ENCODE data around the gene ATP8B3. TPM values are rescaled to one million over a fixed set of nuclear protein-coding genes. Genes with fewer than 3 reads are reported as not detected.
A peak's percentile ranks its signal among the peaks of the same experiment; 100 is the strongest.

ATP8B3 gene
- total and polyA plus RNA-seq, 5 donors from 2014 or later: 1.1 to 12.2 (median 3.2) TPM

DNA sequence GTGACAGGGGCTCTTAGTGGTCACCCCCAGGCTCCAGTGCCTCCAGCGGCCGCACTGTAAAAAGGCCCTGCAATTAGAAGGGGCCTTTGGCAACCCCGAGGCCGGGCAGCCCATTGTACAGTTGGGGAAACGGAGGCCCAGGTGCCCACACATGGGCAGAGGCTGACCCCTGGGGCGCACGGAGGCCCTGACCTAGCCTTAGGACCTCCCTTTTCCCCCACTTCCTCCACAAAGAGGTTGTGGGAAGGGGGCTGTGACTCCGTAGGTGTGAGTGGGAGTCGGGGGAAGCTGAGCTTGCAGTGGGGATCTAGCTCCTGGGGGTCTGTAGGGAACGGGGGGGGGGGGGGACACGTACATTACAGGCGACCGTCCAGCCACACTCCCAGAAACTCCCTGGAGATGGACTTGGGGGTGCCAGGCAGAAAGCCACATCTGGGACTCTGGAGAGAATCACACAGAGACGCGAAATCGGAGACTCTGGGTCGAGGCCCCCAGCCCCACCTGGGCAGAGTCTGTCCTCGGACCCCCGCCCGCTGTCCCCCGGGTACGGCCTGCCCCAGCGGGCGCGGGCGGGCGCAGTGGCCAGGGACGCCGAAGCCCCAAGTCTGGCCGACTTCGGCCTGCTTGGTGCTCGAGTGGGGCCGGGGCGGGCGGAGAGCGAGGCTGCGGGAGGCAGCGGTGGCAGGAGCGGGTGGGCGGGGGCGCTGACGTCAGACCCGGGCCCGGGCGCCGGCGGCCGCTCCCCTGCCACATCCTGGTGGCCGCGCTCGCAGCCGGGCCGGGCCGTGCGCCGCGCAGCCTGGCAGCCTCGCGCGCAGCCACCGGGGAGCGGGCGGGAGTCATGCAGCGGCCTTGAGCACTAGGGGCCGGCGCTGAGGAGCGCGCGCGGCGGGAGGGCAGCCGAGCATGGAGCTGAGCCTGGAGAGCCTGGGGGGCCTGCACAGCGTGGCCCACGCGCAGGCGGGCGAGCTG is 59.0 kb downstream of the ATP8B3 start, which contains the start of gene ONECUT3:
ONECUT3 (plus strand) TSS at position 750 of the 972 bp plus-strand sequence; CDS start at position 907, 157 bp downstream.
- Histone ChIP-seq H3K36me3 (ENCODE audit: control insufficient read depth, insufficient read depth, low read length) (no peaks in the 10 kb centered on the region), H3K4me1 (ENCODE audit: control insufficient read depth, insufficient read depth, low read length, poor library complexity, severe bottlenecking) (peaks cover 31% of the 10 kb centered on the region), H3K27me3 (ENCODE audit: control insufficient read depth, insufficient read depth, low read length) (peaks cover 10% of the 10 kb centered on the region), H3K27ac (ENCODE audit: insufficient read depth, low read length, poor library complexity, severe bottlenecking) (no peak within 1 kb of the TSS), H3K4me3 (ENCODE audit: low read depth, low read length) (no peak within 1 kb of the TSS), H3K9me3 (ENCODE audit: control insufficient read depth in 2 of 2, low read length in 2 of 2) (no peaks in the 10 kb centered on the region)
- H3K27me3 Mint-ChIP-seq: peaks cover 57% of the 10 kb centered on the region
- ATAC-seq (ENCODE audit: low read depth in 2 of 2): no peak
- no peaks in the 10 kb centered on the region for H3K36me3 Mint-ChIP-seq
- no peak for DNase-seq
- H3K27ac Mint-ChIP-seq: no peak within 1 kb of the TSS
- H3K9me3 Mint-ChIP-seq: peaks cover 0 to 4% (median 0%) of the 10 kb centered on the region in 7 donors
- H3K4me1 Mint-ChIP-seq: peaks cover 0 to 24% (median 4%) of the 10 kb centered on the region in 4 donors
- H3K4me3 Mint-ChIP-seq: no peak within 1 kb of the TSS

DNA sequence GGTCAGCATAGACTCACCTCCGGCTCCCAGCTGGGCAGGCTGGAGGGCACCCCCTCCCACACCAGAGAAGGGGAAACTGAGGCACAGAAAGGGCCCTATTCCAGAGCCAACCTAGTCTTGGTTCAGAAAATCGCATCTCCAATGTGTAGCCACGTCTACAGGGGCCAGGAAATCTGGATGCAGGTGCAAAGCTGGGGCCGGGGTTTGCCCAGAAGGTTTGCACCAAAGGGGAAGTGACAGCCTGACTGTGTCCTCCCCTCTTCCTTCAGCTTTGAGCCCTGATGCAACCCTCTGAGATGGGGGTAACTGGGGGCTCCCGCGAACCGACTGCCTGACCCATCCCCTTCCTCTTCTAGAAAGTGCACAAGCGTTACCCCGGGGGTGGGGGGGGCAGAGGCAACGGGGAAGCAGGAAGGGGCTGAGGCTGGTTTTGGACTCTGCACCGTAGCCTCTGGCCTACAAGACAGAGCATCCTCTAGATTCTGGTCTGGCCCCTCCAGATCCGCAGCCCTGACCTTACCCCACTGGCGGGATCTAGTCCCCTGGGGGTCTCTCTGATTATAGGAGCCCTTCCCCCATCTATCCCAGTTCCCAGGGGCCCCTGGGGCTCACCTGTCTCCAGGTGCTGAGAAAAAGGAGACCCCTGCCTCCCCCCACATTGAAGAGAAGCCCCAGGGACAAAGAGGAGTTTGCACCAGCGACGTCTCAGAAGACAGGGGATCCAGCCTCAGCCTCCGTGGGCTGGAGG is 59.9 kb downstream of the ATP8B3 start:
- Histone ChIP-seq H3K27ac (ENCODE audit: insufficient read depth, low read length, poor library complexity, severe bottlenecking) (no peak overlapping the region), H3K9me3 (ENCODE audit: control insufficient read depth in 2 of 2, low read length in 2 of 2) (no peaks in the 10 kb centered on the region), H3K27me3 (ENCODE audit: control insufficient read depth, insufficient read depth, low read length) (peaks cover 10% of the 10 kb centered on the region), H3K36me3 (ENCODE audit: control insufficient read depth, insufficient read depth, low read length) (no peaks in the 10 kb centered on the region), H3K4me3 (ENCODE audit: low read depth, low read length) (no peak overlapping the region), H3K4me1 (ENCODE audit: control insufficient read depth, insufficient read depth, low read length, poor library complexity, severe bottlenecking) (peaks cover 36% of the 10 kb centered on the region)
- peaks cover 0 to 4% (median 0%) of the 10 kb centered on the region in 7 donors for H3K9me3 Mint-ChIP-seq
- no peak for DNase-seq
- no peak for ATAC-seq (ENCODE audit: low read depth in 2 of 2)
- no peaks in the 10 kb centered on the region for H3K36me3 Mint-ChIP-seq
- peak overlapping the region in 1 of 4 donors; percentile 10 for H3K4me3 Mint-ChIP-seq
- peaks cover 0 to 30% (median 6%) of the 10 kb centered on the region in 4 donors for H3K4me1 Mint-ChIP-seq
- no peak overlapping the region for H3K27ac Mint-ChIP-seq
- H3K27me3 Mint-ChIP-seq: peaks cover 65% of the 10 kb centered on the region

DNA sequence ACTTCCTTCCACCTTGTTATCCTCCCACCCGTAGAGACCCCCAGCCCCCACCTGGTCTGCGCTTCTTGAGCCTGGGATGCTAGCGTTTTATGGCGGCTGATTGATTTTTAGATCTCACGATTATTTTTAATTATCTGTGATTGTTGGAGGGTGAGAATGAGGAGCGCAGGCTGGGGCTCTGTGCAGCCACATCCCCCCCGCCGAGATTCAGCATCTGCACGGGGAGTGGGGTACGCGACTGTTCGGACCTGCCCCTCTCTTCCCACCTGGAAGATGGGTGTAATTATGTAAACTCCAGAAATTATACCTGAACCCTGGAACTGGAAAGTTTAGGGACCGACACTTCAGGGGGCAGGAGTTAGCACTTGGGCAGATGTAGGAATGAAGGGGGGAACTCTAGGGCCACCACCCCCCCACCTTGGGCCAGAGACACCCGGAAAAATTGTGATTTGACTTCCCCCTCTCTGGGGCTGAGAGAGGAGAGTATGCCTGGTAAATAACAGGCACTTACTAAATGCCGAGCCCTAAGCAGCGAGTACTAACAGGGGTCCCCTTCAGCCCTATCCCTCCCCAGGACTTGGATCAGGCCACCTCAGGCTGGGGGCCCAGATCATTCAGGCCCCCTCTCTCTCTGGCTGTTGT is 60.6 kb downstream of the ATP8B3 start:
- H3K4me1 Mint-ChIP-seq: peaks cover 0 to 29% (median 6%) of the 10 kb centered on the region in 4 donors
- peaks cover 67% of the 10 kb centered on the region for H3K27me3 Mint-ChIP-seq
- no peak overlapping the region for H3K27ac ChIP-seq (ENCODE audit: insufficient read depth, low read length, poor library complexity, severe bottlenecking)
- H3K4me1 ChIP-seq (ENCODE audit: control insufficient read depth, insufficient read depth, low read length, poor library complexity, severe bottlenecking): peaks cover 33% of the 10 kb centered on the region
- H3K4me3 Mint-ChIP-seq: no peak overlapping the region
- H3K9me3 Mint-ChIP-seq: peaks cover 0 to 4% (median 0%) of the 10 kb centered on the region in 7 donors
- no peaks in the 10 kb centered on the region for H3K36me3 Mint-ChIP-seq
- peaks cover 8% of the 10 kb centered on the region for H3K27me3 ChIP-seq (ENCODE audit: control insufficient read depth, insufficient read depth, low read length)
- no peak for DNase-seq
- no peaks in the 10 kb centered on the region for H3K36me3 ChIP-seq (ENCODE audit: control insufficient read depth, insufficient read depth, low read length)
- no peak overlapping the region for H3K27ac Mint-ChIP-seq
- no peak overlapping the region for H3K4me3 ChIP-seq (ENCODE audit: low read depth, low read length)
- H3K9me3 ChIP-seq (ENCODE audit: control insufficient read depth in 2 of 2, low read length in 2 of 2): no peaks in the 10 kb centered on the region
- no peak for ATAC-seq (ENCODE audit: low read depth in 2 of 2)

DNA sequence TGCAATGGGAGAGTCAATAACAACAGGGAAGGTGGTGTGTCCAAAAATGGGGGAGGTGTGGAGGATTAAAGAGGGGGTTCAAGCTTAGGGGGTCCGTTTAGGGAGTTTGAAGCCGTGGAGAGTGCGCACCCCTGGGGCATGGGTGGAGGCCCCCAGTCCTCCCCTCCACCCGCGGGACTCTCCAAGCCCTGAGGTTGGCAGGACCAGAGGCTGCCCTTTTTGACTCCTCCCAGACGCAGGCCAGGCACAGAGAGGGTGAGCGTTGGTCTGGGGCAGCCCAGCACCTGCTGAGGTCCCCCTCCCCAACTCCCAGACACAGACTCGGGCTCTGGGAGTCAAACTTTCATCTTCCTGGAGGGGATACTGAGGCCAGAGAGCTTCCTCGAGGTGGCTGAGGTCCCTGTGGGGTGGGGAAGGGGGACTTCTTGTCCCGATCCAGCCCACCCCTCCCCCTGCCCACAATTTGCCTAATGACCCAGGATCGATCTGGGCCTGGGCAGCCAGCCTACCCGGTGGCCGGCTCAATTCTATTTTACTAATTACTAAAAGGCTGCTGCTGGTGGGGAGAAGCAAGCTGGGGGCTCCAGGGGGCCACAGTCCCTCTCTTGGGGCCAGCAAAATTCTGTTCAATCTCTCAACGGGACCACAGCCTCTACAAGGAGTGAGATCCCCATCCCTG is 61.6 kb downstream of the ATP8B3 start:
- Histone ChIP-seq H3K4me1 (ENCODE audit: control insufficient read depth, insufficient read depth, low read length, poor library complexity, severe bottlenecking) (peaks cover 33% of the 10 kb centered on the region), H3K36me3 (ENCODE audit: control insufficient read depth, insufficient read depth, low read length) (no peaks in the 10 kb centered on the region), H3K4me3 (ENCODE audit: low read depth, low read length) (no peak overlapping the region), H3K27ac (ENCODE audit: insufficient read depth, low read length, poor library complexity, severe bottlenecking) (no peak overlapping the region), H3K9me3 (ENCODE audit: control insufficient read depth in 2 of 2, low read length in 2 of 2) (no peaks in the 10 kb centered on the region), H3K27me3 (ENCODE audit: control insufficient read depth, insufficient read depth, low read length) (peaks cover 3% of the 10 kb centered on the region)
- Mint-ChIP-seq H3K36me3 (no peaks in the 10 kb centered on the region), H3K9me3 (peaks cover 0 to 4% (median 0%) of the 10 kb centered on the region in 7 donors), H3K4me3 (peak overlapping the region in 3 of 4 donors; percentile 51 to 64 (median 59)), H3K4me1 (peaks cover 0 to 25% (median 6%) of the 10 kb centered on the region in 4 donors), H3K27me3 (peaks cover 58% of the 10 kb centered on the region), H3K27ac (no peak overlapping the region)
- ATAC-seq (ENCODE audit: low read depth in 2 of 2) (no peak), DNase-seq (no peak)

DNA sequence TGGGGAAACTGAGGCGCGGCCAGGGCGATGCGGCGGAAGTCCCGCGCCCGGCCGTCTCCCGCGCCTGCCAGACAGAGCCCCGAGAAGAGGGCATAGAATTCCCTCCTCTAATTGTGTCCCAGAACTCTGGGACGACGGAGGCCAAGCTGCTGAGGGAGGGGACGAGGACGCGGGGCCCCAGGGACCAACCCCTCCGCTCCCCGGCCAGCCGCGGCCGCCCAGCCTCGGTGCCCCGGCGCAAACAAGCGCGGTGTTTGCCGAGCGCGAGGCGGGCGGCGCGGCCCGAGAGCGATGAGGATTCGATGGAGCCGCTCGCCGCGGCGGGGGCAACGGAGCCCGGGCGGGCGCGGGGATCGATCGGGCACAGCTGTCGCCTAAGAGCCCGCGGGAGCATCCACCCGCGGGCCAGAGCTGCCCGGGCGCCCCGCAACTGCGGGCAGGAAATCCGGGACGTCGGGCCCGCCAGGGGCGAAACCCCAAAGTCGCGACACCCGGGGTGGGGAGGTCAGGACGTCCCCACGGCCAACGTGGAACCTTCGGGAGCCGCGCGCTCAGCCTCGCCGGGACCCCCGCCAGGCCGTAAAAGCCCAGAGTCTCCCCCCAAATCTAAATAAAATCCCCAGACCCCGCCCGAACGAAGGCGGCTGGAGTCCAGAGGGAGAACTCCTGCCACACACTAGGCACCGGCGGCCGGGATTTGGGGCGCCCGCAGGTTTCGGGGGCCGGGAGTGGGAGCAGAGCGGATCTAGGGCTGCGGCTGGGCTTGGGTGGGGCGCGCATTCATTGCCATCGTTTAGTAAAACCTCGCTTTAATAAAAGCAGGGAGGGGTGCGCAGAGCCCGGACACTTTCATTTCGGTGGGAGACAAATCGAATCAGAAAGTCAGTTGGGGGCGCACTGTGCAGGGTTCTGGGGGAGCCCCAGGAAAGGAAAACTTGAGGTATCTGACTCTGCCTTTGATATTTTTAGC is 62.4 kb downstream of the ATP8B3 start:
- ATAC-seq (ENCODE audit: low read depth in 2 of 2) (no peak), DNase-seq (no peak)
- Histone ChIP-seq H3K36me3 (ENCODE audit: control insufficient read depth, insufficient read depth, low read length) (no peaks in the 10 kb centered on the region), H3K27me3 (ENCODE audit: control insufficient read depth, insufficient read depth, low read length) (peaks cover 5% of the 10 kb centered on the region), H3K4me1 (ENCODE audit: control insufficient read depth, insufficient read depth, low read length, poor library complexity, severe bottlenecking) (peaks cover 33% of the 10 kb centered on the region), H3K9me3 (ENCODE audit: control insufficient read depth in 2 of 2, low read length in 2 of 2) (no peaks in the 10 kb centered on the region), H3K4me3 (ENCODE audit: low read depth, low read length) (no peak overlapping the region), H3K27ac (ENCODE audit: insufficient read depth, low read length, poor library complexity, severe bottlenecking) (no peak overlapping the region)
- H3K4me3 Mint-ChIP-seq: peak overlapping the region in 3 of 4 donors; percentile 51 to 64 (median 59)
- H3K9me3 Mint-ChIP-seq: peaks cover 0 to 4% (median 0%) of the 10 kb centered on the region in 7 donors
- H3K4me1 Mint-ChIP-seq: peaks cover 0 to 24% (median 5%) of the 10 kb centered on the region in 4 donors
- no peaks in the 10 kb centered on the region for H3K36me3 Mint-ChIP-seq
- H3K27ac Mint-ChIP-seq: no peak overlapping the region
- H3K27me3 Mint-ChIP-seq: peaks cover 56% of the 10 kb centered on the region

DNA sequence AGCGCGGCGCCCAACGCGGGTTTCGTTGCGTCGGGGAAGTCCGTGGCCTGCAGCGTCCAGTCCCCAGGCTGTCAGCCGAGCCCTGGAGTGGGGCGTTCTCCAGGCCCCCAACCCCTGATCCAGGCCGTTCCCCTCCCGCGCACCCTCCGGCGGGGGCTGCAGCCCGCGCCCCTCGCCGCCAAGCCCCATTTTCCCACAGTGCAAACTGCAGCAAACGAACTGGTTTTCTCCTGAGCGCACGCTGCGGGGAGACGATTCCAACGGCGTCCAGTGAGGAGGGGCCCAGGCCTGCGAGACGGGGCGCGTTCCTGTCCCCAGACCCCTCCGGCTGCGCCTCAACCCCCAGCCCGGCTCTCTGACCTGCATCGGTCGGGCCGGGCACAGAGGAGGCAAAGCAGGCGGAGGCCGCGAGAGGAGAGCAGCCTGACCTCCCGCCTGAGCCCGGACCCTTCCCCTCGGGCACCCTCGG is 63.2 kb downstream of the ATP8B3 start:
- Mint-ChIP-seq H3K27me3 (peaks cover 59% of the 10 kb centered on the region), H3K4me3 (peak overlapping the region in 1 of 4 donors; percentile 21), H3K27ac (no peak overlapping the region), H3K4me1 (peaks cover 0 to 22% (median 5%) of the 10 kb centered on the region in 4 donors), H3K36me3 (no peaks in the 10 kb centered on the region), H3K9me3 (peaks cover 0 to 5% (median 0%) of the 10 kb centered on the region in 7 donors)
- H3K36me3 ChIP-seq (ENCODE audit: control insufficient read depth, insufficient read depth, low read length): no peaks in the 10 kb centered on the region
- H3K9me3 ChIP-seq (ENCODE audit: control insufficient read depth in 2 of 2, low read length in 2 of 2): no peaks in the 10 kb centered on the region
- no peak overlapping the region for H3K27ac ChIP-seq (ENCODE audit: insufficient read depth, low read length, poor library complexity, severe bottlenecking)
- no peak overlapping the region for H3K4me3 ChIP-seq (ENCODE audit: low read depth, low read length)
- peaks cover 33% of the 10 kb centered on the region for H3K4me1 ChIP-seq (ENCODE audit: control insufficient read depth, insufficient read depth, low read length, poor library complexity, severe bottlenecking)
- ATAC-seq (ENCODE audit: low read depth in 2 of 2) (no peak), DNase-seq (no peak)
- peaks cover 6% of the 10 kb centered on the region for H3K27me3 ChIP-seq (ENCODE audit: control insufficient read depth, insufficient read depth, low read length)
